EL (cell line): ENCODE data around the gene C11orf42.

Experiments
- DNase-seq: peaks from one replicate; pipeline ENCODE4 v3.0.0-alpha.2; 2016

C11orf42 gene

GRCh38 chr11:6205366-6205765 lies at the start of gene C11orf42:
TSS of gene C11orf42 (plus strand) at chr11:6205557. CDS start at chr11:6205616, 59 bp downstream.
- DNase-seq = no peak

GRCh38 chr11:6156628-6157359 lies 48.6 kb upstream of the C11orf42 start:
- DNase-seq = peak; percentile 6

- no peak for DNase-seq
Observed at GRCh38 chr11:6170226-6170625, 35.1 kb upstream of the C11orf42 start, which contains the start of gene OR52B2. TSS of gene OR52B2 (minus strand) at chr11:6170326. CDS start at chr11:6170326, 0 bp downstream.

- DNase-seq = no peak
Observed at GRCh38 chr11:6175440-6175839, 29.9 kb upstream of the C11orf42 start.

GRCh38 chr11:6191742-6192141 lies 13.6 kb upstream of the C11orf42 start:
- DNase-seq = no peak

GRCh38 chr11:6194065-6194581 lies 11.2 kb upstream of the C11orf42 start:
- DNase-seq = no peak

GRCh38 chr11:6196396-6196795 lies 9.0 kb upstream of the C11orf42 start:
- DNase-seq = no peak

GRCh38 chr11:6197466-6198200 lies 7.7 kb upstream of the C11orf42 start:
- no peak for DNase-seq

- DNase-seq = no peak
Observed at GRCh38 chr11:6199174-6199810, 6.1 kb upstream of the C11orf42 start, which contains the start of gene OR52W1. TSS of gene OR52W1 (plus strand) at chr11:6199224. CDS start at chr11:6199224, 0 bp downstream.

- DNase-seq = no peak
Observed at GRCh38 chr11:6200975-6201374, 4.4 kb upstream of the C11orf42 start.

GRCh38 chr11:6201481-6201880 lies 3.9 kb upstream of the C11orf42 start:
- DNase-seq = no peak

GRCh38 chr11:6202041-6202440 lies 3.3 kb upstream of the C11orf42 start:
- no peak for DNase-seq

GRCh38 chr11:6203327-6203726 lies 2.0 kb upstream of the C11orf42 start:
- DNase-seq = no peak

- DNase-seq = no peak
Observed at GRCh38 chr11:6204706-6205105, 651 bp upstream of the C11orf42 start.

GRCh38 chr11:6206456-6207180 lies 1.3 kb downstream of the C11orf42 start:
- no peak for DNase-seq

GRCh38 chr11:6209801-6210200 lies 4.4 kb downstream of the C11orf42 start:
- no peak for DNase-seq

GRCh38 chr11:6210274-6210955 lies 5.1 kb downstream of the C11orf42 start:
- peak; percentile 22 for DNase-seq

GRCh38 chr11:6214530-6214929 lies 9.2 kb downstream of the C11orf42 start:
- DNase-seq = no peak

- no peak for DNase-seq
Observed at GRCh38 chr11:6216501-6216900, 11.1 kb downstream of the C11orf42 start.

- DNase-seq = no peak
Observed at GRCh38 chr11:6217722-6218121, 12.4 kb downstream of the C11orf42 start.

GRCh38 chr11:6219359-6219758 lies 14.0 kb downstream of the C11orf42 start:
- DNase-seq = peak; percentile 85

GRCh38 chr11:6223854-6224253 lies 18.5 kb downstream of the C11orf42 start:
- DNase-seq = no peak
